ENCODE results near the gene CADM1. TPM values are rescaled to one million over a fixed set of nuclear protein-coding genes. Genes with fewer than 3 reads are reported as not detected.

CADM1 gene
- total RNA-seq, 1 experiment from 2014 or later: 534 TPM

GRCh38 chr11:115454525-115454924 is 49.7 kb downstream of the CADM1 start:
- Histone ChIP-seq H3K9me3 (no peaks in the 10 kb centered on the region), H3K27me3 (replicated peaks; ENCODE audit: control insufficient read depth, insufficient read depth, low read length) (no peaks in the 10 kb centered on the region), H3K4me1 (peaks cover 20% of the 10 kb centered on the region), H3K4me3 (ENCODE audit: low read depth, low read length) (no peak overlapping the region), H3K36me3 (ENCODE audit: control insufficient read depth, insufficient read depth, low read length) (no peaks in the 10 kb centered on the region)
- no peak overlapping the region for H3K4me3 Mint-ChIP-seq (ENCODE audit: unreplicated experiment)
- no peak overlapping the region for H3K27ac Mint-ChIP-seq (ENCODE audit: unreplicated experiment)
- no peaks in the 10 kb centered on the region for H3K9me3 Mint-ChIP-seq (ENCODE audit: unreplicated experiment)
- no peaks in the 10 kb centered on the region for H3K27me3 Mint-ChIP-seq (ENCODE audit: insufficient read depth, unreplicated experiment)
- POLR2A ChIA-PET: no interaction called here
- TF ChIP-seq CTCF (IDR thresholded peaks at IDR 0.05; ENCODE audit: insufficient read depth in 1 of 2, low read depth in 1 of 2, low read length in 1 of 2, severe bottlenecking in 1 of 2, unreplicated experiment in 1 of 2): no peak
- intact Hi-C loops (cut with micrococcal nuclease; ENCODE audit: unreplicated experiment): no loop called here
- CTCF ChIA-PET: no interaction called here
- DNase-seq: no peak
- no TSS peak for BruUV-seq (replicated peaks)
- peaks cover 20% of the 10 kb centered on the region for H3K36me3 Mint-ChIP-seq (ENCODE audit: insufficient read depth, unreplicated experiment)
- H3K4me1 Mint-ChIP-seq (ENCODE audit: low read depth, unreplicated experiment): peaks cover 25% of the 10 kb centered on the region

- BruUV-seq (replicated peaks): no TSS peak
- H3K27me3 Mint-ChIP-seq (ENCODE audit: insufficient read depth, unreplicated experiment): no peaks in the 10 kb centered on the region
- no peak overlapping the region for H3K4me3 Mint-ChIP-seq (ENCODE audit: unreplicated experiment)
- intact Hi-C loops (cut with micrococcal nuclease; ENCODE audit: unreplicated experiment): loop anchor here (2.0 kb wide), 1 partner anchor 95 kb away; no protein-coding TSS in a partner anchor
- no peak overlapping the region for H3K4me3 ChIP-seq (ENCODE audit: low read depth, low read length)
- no peaks in the 10 kb centered on the region for H3K9me3 ChIP-seq
- H3K27me3 ChIP-seq (replicated peaks; ENCODE audit: control insufficient read depth, insufficient read depth, low read length): no peaks in the 10 kb centered on the region
- no peak for TF ChIP-seq CTCF (IDR thresholded peaks at IDR 0.05; ENCODE audit: insufficient read depth in 1 of 2, low read depth in 1 of 2, low read length in 1 of 2, severe bottlenecking in 1 of 2, unreplicated experiment in 1 of 2)
- no peaks in the 10 kb centered on the region for H3K36me3 ChIP-seq (ENCODE audit: control insufficient read depth, insufficient read depth, low read length)
- H3K9me3 Mint-ChIP-seq (ENCODE audit: unreplicated experiment): no peaks in the 10 kb centered on the region
- H3K4me1 ChIP-seq: peaks cover 20% of the 10 kb centered on the region
- ChIA-PET CTCF (interaction anchor here (1.0 kb wide), 1 partner anchor 16 kb away, joined by 3 read pairs; no protein-coding TSS in a partner anchor), POLR2A (no interaction called here)
- peaks cover 20% of the 10 kb centered on the region for H3K36me3 Mint-ChIP-seq (ENCODE audit: insufficient read depth, unreplicated experiment)
- peaks cover 20% of the 10 kb centered on the region for H3K4me1 Mint-ChIP-seq (ENCODE audit: low read depth, unreplicated experiment)
- no peak overlapping the region for H3K27ac Mint-ChIP-seq (ENCODE audit: unreplicated experiment)
- DNase-seq: no peak
Measured at GRCh38 chr11:115453693-115454490, 50.3 kb downstream of the CADM1 start.

- POLR2A ChIA-PET: interaction anchor here (1.5 kb wide), 1 partner anchor 52 kb away, joined by 8 read pairs; the partner anchor contains the start of gene CADM1
- CTCF ChIA-PET: interaction anchor here (0.6 kb wide), 1 partner anchor 22 kb away, joined by 7 read pairs; no protein-coding TSS in a partner anchor
Measured at GRCh38 chr11:115452241-115452640, 52.0 kb downstream of the CADM1 start.

More at GRCh38 chr11:115452241-115452640, 52.0 kb downstream of the CADM1 start:
- no TSS peak for BruUV-seq (replicated peaks)
- Histone ChIP-seq H3K36me3 (ENCODE audit: control insufficient read depth, insufficient read depth, low read length) (no peaks in the 10 kb centered on the region), H3K4me3 (ENCODE audit: low read depth, low read length) (no peak overlapping the region), H3K27me3 (replicated peaks; ENCODE audit: control insufficient read depth, insufficient read depth, low read length) (no peaks in the 10 kb centered on the region), H3K4me1 (peaks cover 20% of the 10 kb centered on the region), H3K9me3 (peaks cover 9% of the 10 kb centered on the region)
- no peak for DNase-seq
- intact Hi-C loops (cut with micrococcal nuclease; ENCODE audit: unreplicated experiment): loop anchor here (2.0 kb wide), 1 partner anchor 97 kb away; no protein-coding TSS in a partner anchor
- Mint-ChIP-seq H3K4me3 (ENCODE audit: unreplicated experiment) (no peak overlapping the region), H3K36me3 (ENCODE audit: insufficient read depth, unreplicated experiment) (peaks cover 20% of the 10 kb centered on the region), H3K27me3 (ENCODE audit: insufficient read depth, unreplicated experiment) (no peaks in the 10 kb centered on the region), H3K4me1 (ENCODE audit: low read depth, unreplicated experiment) (peaks cover 20% of the 10 kb centered on the region), H3K27ac (ENCODE audit: unreplicated experiment) (no peak overlapping the region), H3K9me3 (ENCODE audit: unreplicated experiment) (peaks cover 9% of the 10 kb centered on the region)
- no peak for TF ChIP-seq CTCF (IDR thresholded peaks at IDR 0.05; ENCODE audit: insufficient read depth in 1 of 2, low read depth in 1 of 2, low read length in 1 of 2, severe bottlenecking in 1 of 2, unreplicated experiment in 1 of 2)

Data from Caco-2 (cell line).